ENCODE data around the gene UBAP1L.

UBAP1L gene

DNA sequence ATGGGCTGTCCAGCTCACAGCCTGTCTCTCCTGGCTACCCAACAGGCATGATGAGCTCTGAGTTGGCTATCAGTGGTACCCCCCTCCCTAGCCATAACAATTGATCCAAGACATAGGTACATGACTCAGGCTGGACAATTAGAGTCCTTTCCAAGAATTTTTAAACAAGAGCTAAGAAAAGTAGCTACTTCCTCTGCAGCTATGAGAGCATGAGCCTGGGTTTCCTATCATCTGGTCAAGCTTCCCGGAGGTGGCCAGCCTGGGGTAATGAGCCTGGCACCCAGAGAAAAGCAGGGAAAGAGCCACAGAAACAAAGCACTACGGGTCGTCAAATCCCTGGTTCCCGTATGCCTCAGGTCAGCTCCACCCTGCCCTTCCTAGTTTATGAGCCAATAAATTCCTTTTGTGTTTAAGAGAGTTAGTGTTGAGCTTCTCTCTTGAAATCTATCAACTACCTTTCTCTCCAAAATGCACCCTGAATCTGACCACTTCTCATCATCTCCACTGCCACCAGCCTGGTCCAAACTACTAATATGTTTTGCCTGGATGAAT, 72.1 kb downstream of the UBAP1L start:
- H3K4me2 ChIP-seq (ENCODE audit: low read depth, low read length, poor library complexity, severe bottlenecking), result no peak overlapping the region
- no peaks in the 10 kb centered on the region for H3K36me3 ChIP-seq (ENCODE audit: insufficient read depth, low read length)
- no peaks in the 10 kb centered on the region for H3K9me3 ChIP-seq (ENCODE audit: insufficient read depth, low read depth, low read length)
- no peaks in the 10 kb centered on the region for H3F3A ChIP-seq (ENCODE audit: low read depth)
- no peaks in the 10 kb centered on the region for H3K9me2 ChIP-seq (replicated peaks; ENCODE audit: low read depth, low read length)
- H2AFZ ChIP-seq (ENCODE audit: low read length), result no peak overlapping the region
- no peak overlapping the region for H3K4me3 ChIP-seq (ENCODE audit: low read length, poor library complexity, severe bottlenecking)
- H3K79me2 ChIP-seq (ENCODE audit: insufficient read depth, low read length), result no peaks in the 10 kb centered on the region
- H3K27me3 ChIP-seq (ENCODE audit: insufficient read depth, low read length, poor library complexity, severe bottlenecking), result no peaks in the 10 kb centered on the region
- TF ChIP-seq, protein P1, sequence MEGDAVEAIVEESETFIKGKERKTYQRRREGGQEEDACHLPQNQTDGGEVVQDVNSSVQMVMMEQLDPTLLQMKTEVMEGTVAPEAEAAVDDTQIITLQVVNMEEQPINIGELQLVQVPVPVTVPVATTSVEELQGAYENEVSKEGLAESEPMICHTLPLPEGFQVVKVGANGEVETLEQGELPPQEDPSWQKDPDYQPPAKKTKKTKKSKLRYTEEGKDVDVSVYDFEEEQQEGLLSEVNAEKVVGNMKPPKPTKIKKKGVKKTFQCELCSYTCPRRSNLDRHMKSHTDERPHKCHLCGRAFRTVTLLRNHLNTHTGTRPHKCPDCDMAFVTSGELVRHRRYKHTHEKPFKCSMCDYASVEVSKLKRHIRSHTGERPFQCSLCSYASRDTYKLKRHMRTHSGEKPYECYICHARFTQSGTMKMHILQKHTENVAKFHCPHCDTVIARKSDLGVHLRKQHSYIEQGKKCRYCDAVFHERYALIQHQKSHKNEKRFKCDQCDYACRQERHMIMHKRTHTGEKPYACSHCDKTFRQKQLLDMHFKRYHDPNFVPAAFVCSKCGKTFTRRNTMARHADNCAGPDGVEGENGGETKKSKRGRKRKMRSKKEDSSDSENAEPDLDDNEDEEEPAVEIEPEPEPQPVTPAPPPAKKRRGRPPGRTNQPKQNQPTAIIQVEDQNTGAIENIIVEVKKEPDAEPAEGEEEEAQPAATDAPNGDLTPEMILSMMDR (conservative IDR thresholded peaks at IDR 0.05; ENCODE audit: low read length), result no peak
- TF ChIP-seq EZH2phosphoT487 (IDR thresholded peaks at IDR 0.05; ENCODE audit: borderline replicate concordance), result no peak
- no peaks in the 10 kb centered on the region for H3K4me1 ChIP-seq (ENCODE audit: insufficient read depth, low read length, poor library complexity, severe bottlenecking)
- H4K20me1 ChIP-seq (ENCODE audit: insufficient read depth, low read length, poor library complexity, severe bottlenecking), result no peaks in the 10 kb centered on the region
- no peak overlapping the region for H3K9ac ChIP-seq (ENCODE audit: low read depth, low read length, poor library complexity, severe bottlenecking)
